HG02840 (cell line): ENCODE data around the gene CNOT11.
"Not testable (repeated sequence)": the region's sequence is repeated elsewhere in the genome, so short reads cannot be mapped to it uniquely, and the experiment has no call there.

Source experiments
- ATAC-seq: cut with Tn5 transposase; IDR thresholded peaks from one replicate; pipeline ENCODE4 v1.9.1; 2021; ENCODE audit warnings: mild to moderate bottlenecking, moderate library complexity, moderate number of reproducible peaks; ENCODE audit not compliant: unreplicated experiment, low FRiP score

Gene CNOT11

GRCh38 chr2:101244899-101245298 is 7.8 kb upstream of the CNOT11 start:
- ATAC-seq, result not testable (repeated sequence)

- ATAC-seq, result not testable (repeated sequence)
Measured at GRCh38 chr2:101245468-101245867, 7.2 kb upstream of the CNOT11 start.

DNA sequence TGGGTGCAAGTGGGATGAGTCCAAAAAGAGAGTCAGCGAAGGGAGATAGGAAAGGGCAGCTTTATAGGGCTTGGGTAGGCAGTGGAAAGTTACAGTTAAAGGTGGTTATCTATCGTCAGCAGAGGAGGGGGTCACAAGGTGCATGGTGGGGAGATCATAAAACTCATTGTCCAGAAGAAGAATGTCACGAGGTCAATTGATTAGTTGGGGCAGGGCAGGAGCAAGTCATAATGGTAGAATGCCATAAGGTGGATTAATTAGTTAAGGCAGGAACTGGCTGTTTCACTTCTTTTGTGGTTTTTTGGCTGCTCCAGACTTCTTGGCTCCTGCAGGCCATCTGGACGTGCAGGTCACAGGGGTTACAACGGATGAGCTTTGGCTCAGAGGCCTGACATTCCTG is 3.9 kb upstream of the CNOT11 start:
- not testable (repeated sequence) for ATAC-seq

DNA sequence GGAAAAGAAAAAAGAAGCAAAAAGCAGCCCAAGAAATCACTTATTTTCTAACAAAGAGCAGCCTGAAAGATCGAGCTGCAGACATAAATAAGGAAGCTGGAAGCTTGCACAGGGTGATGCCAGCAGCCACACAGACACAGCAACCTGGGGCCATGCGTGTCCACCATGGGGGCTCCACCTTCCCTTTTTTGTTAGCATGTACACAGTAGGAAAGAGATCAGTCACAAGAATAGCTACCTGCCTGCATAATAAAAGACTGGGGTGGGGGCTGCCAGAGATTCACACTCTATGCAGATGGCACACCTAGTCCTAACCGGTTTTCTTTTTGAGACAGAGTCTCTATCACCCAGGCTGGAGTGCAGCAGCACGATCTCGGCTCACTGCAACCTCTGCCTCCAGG is 2.9 kb upstream of the CNOT11 start:
- no peak for ATAC-seq

GRCh38 chr2:101251246-101251781 is 1.4 kb upstream of the CNOT11 start:
- not testable (repeated sequence) for ATAC-seq

GRCh38 chr2:101251844-101252407 is 760 bp upstream of the CNOT11 start:
- ATAC-seq, result peak; percentile 45

- peak; percentile 53 for ATAC-seq
Measured at GRCh38 chr2:101253013-101253702, 472 bp downstream of the CNOT11 start.

GRCh38 chr2:101253703-101254450 is 1.2 kb downstream of the CNOT11 start:
- no peak for ATAC-seq

DNA sequence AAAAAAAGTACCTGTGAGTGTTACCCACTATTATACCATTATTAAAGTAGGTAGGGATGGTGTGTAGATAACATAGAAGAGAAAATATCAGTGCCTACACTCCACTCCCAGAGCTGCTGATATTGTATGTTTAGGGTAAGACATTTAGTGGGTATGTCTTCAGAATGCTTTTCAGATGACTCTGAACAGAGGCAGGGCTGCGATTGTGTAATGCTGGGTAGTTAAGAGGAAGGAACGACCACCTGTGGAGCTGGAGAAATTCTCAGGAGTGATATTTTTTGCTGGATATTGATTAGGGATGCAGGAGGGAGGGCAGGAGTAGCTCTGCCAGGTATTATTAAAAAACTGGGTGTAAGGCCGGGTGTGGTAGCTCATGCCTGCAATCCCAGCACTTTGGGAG is 2.8 kb downstream of the CNOT11 start:
- no peak for ATAC-seq

- ATAC-seq, result no peak
Measured at GRCh38 chr2:101256316-101256715, 3.6 kb downstream of the CNOT11 start.

DNA sequence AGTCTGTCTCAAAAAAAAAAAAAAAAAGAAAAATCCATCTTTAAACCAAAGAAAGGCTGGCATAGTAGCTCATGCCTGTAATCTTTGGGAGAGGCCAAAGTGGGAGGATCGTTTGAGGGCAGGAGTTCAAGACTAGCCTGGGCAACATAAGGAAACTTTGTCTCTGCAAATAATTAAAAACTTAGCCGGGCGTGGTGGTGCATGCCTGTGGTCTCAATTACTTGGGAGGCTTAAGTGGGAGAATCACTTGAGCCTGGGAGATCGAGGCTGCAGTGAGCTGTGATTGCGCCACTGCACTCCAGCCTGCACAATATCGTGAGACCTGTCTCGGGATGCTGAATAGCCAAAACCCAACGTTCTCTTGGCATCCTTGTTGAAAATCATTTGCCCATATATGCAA is 6.1 kb downstream of the CNOT11 start:
- no peak for ATAC-seq

- ATAC-seq, result no peak
Measured at GRCh38 chr2:101262142-101262541, 9.5 kb downstream of the CNOT11 start.

GRCh38 chr2:101263377-101263800 is 10.7 kb downstream of the CNOT11 start:
- ATAC-seq, result no peak

GRCh38 chr2:101264360-101264939 is 11.8 kb downstream of the CNOT11 start:
- no peak for ATAC-seq

- ATAC-seq, result no peak
Measured at GRCh38 chr2:101265893-101266499, 13.3 kb downstream of the CNOT11 start.

- peak; percentile 56 for ATAC-seq
Measured at GRCh38 chr2:101267671-101268656, 15.3 kb downstream of the CNOT11 start.

GRCh38 chr2:101270700-101271259 is 18.1 kb downstream of the CNOT11 start:
- no peak for ATAC-seq

DNA sequence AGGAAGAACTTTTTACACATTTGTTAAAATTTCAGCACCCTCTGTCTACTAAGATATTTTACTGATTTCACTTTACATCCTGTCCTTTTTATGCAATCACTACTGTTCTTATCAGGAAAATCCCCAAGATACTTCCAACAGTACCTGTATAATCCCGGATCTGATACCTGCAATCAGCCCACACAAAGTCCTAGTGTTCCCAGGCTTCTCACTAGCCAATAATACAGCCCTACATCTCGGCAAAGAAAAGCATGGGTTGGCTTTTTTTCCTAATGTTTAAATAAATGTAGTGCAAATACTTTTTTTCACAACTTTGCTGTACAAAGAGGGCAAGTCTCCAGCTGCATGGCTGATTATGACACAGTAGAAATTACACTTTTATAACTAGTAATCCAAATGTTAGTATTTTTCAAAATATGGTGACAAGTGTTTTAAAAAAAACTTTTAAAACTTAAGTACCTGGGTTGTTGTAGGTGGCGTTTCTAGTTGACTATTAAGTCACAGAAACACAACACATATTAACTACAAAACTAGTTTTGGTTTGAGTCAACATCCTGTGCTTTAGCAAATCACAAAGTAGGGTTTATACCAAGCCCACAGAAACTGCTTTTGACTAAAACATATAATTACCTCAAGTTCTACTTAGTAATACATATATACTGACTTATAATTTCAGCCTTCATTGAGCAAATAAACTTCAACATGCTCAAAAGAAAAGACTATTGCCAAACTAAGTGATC is 19.5 kb downstream of the CNOT11 start:
- peak; percentile 86 for ATAC-seq
